Endothelial cell of umbilical vein (primary cell): ENCODE measurements around the gene EFNB3.

ENCODE experiments used
- CTCF ChIP-seq, 2 donors: IDR thresholded peaks; 1 replicate in 1 of 2; 2 replicates in 1 of 2; pipeline ENCODE4 v1.5.1; 2011; ENCODE audit warnings: low read length in 2 of 2, mild to moderate bottlenecking in 2 of 2, moderate library complexity in 2 of 2, control low read depth in 1 of 2, inconsistent platforms in 1 of 2, low read depth in 1 of 2; ENCODE audit not compliant: insufficient read depth in 1 of 2; ENCODE audit errors: extremely low read depth in 1 of 2
- EZH2 ChIP-seq: IDR thresholded peaks from 2 replicates; pipeline ENCODE4 v1.6.1; 2012; ENCODE audit warnings: borderline replicate concordance, low read depth, mild to moderate bottlenecking, moderate library complexity, low read length, inconsistent platforms; ENCODE audit not compliant: severe bottlenecking
- MAX ChIP-seq: IDR thresholded peaks from 2 replicates; pipeline ENCODE4 v1.6.1; 2011; ENCODE audit not compliant: insufficient read depth, insufficient read length
- POLR2AphosphoS5 ChIP-seq: IDR thresholded peaks from 2 replicates; pipeline ENCODE4 v1.6.1; 2012; ENCODE audit warnings: low read depth, mild to moderate bottlenecking, control low read depth, low read length, moderate library complexity; ENCODE audit not compliant: insufficient read depth

- no peak for TF ChIP-seq CTCF (IDR thresholded peaks at IDR 0.05; ENCODE audit: extremely low read depth in 1 of 2, insufficient read depth in 1 of 2, low read depth in 1 of 2, low read length in 2 of 2)
- TF ChIP-seq POLR2AphosphoS5: no peak
- TF ChIP-seq MAX: no peak
- TF ChIP-seq EZH2: no peak
These were observed 36.5 kb upstream of the EFNB3 start for GRCh38 chr17:7668482-7668881.
